HK-2 (cell line): Measurements from ENCODE around the gene TGIF1.
"Not testable (repeated sequence)": the region's sequence is repeated elsewhere in the genome, so short reads cannot be mapped to it uniquely, and the experiment has no call there.

Source experiments
- DNase-seq: peaks from one replicate; pipeline ENCODE4 v3.0.0-alpha.2; 2018; ENCODE audit not compliant: unreplicated experiment

Gene TGIF1

GRCh38 chr18:3455907-3456685 is 6.1 kb downstream of the TGIF1 start:
- no peak for DNase-seq

DNA sequence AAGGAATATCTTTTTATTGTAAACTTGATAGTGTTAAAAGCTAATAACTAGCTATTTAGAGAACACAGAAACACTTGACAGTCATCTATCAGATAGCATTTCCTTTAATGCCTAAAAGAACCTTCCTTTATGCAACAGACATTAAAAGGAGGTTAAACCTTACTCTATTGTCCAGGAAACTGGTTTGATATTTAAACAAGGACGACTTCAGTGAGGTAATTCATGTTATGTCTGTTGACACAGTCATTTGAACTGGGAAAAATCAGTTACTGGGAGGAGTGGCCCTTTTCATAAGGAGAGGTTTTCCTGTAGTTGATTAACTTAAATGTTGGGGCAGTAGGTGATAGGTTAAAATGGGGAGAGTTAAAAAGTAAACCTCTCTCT is 6.7 kb downstream of the TGIF1 start:
- DNase-seq: no peak

DNA sequence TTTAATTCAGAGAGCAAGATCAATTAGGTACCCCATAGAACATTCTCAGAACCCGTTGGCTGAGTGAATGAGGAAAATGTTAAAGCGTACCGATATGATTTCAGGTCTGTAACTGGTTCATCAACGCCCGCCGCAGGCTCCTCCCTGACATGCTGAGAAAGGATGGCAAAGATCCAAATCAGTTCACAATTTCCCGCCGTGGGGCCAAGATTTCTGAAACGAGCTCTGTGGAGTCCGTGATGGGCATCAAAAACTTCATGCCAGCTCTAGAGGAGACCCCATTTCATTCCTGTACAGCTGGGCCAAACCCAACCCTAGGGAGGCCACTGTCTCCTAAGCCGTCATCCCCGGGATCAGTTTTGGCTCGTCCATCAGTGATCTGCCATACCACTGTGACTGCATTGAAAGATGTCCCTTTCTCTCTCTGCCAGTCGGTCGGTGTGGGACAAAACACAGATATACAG is 7.3 kb downstream of the TGIF1 start:
- DNase-seq: no peak

- DNase-seq: no peak
Measured at GRCh38 chr18:3458378-3458777, 8.4 kb downstream of the TGIF1 start.

DNA sequence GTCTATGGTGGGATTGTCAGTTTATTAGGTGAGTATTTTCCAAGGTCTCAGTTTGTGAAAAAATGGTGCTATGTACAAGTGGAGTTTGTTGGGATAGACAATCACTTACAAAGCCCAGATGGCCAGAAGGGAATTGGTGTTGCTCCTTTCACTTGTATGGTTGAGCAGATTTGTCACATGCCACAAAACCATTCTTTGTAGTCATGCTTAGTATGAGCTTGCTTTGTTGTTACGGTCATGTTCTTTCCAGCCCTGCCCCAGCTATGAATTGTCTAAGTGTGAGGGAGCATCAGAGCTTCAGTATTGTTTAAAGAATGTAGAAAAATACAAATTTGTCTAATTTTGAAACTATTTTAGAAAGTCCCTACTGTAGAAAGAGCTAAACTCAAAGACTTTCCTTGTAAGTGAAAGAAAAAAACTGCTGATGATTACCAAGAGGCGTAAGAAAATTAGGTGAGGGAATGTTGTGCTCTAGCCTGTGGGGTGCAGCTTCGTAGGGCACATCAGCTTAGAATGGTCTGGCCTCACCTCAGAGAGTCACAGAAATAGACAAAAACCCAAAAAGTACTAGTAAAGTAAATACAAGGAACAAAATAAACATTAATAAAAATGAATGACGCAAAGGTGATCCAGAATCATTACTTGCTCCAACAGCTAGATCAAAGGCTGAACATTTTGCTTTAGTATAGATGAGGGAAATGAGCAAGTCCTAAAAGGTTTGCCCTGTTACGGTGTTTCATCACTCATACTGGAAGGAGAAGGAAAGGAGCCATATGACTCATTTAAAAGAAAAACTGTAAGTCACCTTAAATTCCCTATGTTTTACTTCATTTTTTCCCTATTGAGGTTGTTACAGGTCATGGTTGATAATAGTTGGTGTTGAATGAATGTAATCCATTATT is 9.2 kb downstream of the TGIF1 start:
- no peak for DNase-seq

GRCh38 chr18:3460823-3461398 is 10.9 kb downstream of the TGIF1 start:
- no peak for DNase-seq

- DNase-seq: no peak
Measured at GRCh38 chr18:3461704-3462103, 11.7 kb downstream of the TGIF1 start.

DNA sequence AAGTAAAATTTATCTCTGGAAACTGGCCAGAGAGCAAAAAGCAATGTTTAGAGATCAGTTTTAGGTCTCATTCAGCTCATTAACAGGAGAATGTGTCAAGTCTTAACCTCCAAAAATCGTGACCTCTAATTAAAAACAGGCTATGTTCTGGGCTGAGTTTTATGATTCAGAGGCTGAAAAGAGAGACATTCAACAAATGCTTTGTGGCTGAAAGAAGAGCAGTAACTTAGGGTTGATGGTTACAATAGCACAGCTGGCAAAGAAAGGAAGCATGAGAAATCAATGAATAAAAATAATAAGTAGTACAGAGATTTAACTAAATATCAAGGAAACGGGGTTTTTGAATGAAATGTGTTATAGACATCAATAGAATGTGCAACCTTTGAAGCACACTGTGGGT is 13.1 kb downstream of the TGIF1 start:
- DNase-seq: no peak

DNA sequence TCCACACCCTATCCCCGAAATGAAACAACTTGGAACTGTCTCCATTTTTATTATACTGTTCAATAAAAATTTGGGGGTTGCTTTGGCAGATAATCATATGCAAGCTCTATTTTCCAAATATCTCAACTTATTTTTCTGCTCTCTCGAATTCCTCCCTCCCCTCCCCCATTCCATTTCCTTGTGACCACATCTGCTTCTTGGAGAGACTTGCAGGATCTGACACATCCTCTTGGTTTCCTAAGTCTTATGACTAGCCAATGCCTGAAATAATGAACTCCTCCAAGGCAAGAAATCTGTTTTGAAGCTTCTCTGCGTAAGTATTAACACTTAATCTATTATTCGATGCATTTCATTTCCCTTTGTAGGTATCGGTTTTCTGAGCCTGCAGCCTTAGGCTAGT is 16.1 kb downstream of the TGIF1 start:
- DNase-seq: no peak

DNA sequence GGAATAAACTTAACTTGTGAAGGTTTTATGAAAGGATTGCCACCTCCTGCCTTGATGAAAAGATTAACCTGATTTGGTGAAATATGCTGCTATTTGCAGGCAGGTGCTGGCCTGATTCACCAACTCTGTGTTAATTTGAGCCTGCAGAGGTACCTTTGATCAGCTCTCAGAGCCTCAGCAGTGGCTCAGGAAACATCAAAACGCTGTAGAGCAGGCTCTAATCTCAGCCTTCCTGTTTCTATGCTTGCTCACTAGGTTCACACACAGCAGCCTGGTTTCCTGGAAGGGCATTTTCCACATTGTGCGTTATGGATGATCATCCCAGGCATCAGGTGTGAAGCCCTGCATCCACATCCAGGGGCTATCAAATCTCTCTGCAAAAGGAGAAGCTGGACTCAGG is 16.9 kb downstream of the TGIF1 start:
- no peak for DNase-seq

DNA sequence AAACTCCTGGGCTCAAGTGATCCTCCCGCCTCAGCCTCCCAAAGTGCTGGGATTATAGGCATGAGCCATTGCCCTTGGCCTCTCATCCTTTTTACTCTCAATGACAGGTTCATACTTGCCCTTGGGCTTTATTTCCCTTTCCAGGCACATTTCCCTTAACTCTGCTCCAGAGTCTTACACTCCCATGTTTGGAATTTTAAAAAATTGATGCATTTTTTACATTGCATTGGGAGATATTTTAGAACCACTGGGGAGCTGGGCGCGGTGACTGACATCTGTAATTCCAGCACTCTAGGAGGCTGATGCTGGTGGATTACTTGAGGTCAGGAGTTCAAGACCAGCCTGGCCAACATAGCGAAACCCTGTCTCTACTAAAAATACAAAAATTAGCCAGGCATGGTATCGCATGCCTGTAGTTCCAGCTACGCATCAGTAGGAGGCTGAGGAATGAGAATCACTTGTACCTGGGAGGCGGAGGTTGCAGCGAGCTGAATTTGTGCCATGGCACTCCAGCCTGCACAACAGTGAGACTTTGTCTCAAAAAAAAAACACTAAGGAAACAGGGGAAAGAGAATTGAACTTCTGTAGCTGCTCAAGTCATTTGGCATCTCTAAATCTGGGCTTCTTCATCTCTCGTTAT is 18.2 kb downstream of the TGIF1 start:
- DNase-seq: no peak

- no peak for DNase-seq
Measured at GRCh38 chr18:3468833-3469232, 18.9 kb downstream of the TGIF1 start.

DNA sequence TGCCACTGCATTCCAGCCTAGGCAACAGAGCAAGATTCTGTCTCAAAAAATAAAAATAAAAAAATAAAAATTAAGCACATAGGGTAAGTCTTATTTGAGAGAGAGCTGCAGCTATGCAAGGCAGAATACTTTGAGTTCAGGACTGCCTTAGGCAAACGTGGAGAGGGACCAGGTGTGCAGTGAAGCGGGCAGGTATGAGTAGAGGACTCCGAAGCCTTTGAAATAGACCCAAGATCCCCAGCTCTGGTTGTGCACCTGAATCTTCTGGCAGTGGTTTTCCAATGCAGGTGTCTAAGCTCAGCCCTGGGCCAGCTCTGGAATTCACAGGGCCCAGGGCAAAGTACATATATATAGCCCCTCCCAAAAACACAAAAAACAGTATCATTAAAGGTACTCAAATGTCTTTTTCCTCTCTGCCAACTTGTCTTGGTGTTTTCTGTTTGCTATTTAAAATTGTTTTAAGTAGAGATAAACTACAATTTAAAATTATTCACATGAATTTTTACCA is 21.2 kb downstream of the TGIF1 start:
- DNase-seq: no peak

- not testable (repeated sequence) for DNase-seq
Measured at GRCh38 chr18:3472121-3472520, 22.1 kb downstream of the TGIF1 start.

GRCh38 chr18:3472681-3473544 is 22.9 kb downstream of the TGIF1 start:
- no peak for DNase-seq

DNA sequence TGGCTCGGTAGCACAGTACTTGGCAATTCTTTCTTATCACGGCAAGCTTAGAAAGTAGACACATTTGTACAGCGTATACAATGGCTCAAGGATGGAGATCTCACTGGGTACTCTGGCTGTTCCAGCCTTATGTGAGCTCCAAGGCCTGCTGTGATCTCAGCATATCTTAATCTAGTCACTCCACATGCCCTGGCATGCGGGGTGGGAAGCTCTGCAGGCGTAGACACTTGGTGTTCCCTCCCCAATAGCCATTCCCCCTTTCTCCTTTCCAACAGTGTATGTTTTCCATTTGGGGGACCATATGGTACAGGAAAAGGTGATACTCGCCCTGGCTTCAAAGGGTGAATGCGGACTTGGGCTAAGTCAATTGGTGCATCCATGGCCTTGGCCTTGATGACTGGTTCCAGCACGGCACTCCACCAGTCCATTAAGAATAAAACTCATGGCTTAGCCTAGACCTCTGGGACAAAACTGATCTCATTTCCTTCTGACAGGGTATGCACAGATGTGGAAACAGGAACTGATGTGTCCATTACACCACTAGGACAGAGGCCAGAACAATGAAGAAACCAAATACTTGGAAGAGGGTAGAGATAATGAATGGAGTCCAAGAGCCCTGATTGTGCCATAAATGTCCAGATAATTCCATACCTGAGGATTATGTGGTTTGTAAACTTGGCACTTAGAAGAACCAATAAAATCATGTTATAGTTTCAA is 28.4 kb downstream of the TGIF1 start:
- DNase-seq: no peak

GRCh38 chr18:3479978-3480509 is 30.1 kb downstream of the TGIF1 start:
- no peak for DNase-seq

DNA sequence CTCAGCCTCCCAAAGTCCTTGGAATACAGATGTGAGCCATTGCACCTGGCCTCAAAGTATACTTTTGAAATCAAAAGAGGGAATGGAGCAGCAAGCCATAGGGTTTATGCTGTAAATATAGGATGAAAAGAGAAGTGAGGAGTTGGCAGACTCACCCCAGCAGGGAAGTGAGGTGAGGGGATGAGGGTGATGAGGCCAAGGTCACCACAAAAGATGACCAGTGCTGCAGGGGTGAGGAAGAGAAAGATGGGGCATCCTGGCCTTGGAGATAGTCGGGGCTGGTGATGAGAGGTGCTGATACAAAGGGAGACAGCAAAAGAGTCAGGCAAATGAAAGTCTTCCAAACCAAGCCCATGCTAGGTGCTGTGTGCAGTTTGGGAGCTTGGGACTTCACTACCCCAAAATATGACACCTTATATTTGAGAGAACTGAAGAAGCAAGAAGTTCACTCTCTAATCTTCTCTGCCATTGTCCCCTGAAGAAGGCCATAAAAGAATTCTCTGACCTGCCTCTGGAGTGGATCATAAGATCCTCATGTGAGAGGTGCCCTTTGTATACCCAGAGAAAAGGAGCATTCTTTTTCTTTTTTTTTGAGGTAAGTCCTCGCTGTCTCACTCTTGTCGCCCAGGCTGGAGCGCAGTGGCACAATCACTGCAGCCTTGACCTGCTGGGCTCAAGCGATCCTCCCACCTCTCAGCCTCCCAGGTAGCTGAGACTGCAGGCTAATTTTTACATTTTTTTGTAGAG is 31.0 kb downstream of the TGIF1 start:
- DNase-seq: no peak

- DNase-seq: no peak
Measured at GRCh38 chr18:3481696-3482210, 31.8 kb downstream of the TGIF1 start.
